Mucosa of descending colon (tissue), 3 donors: ENCODE data around the gene MFSD8. TPM values are rescaled to one million over a fixed set of nuclear protein-coding genes. Genes with fewer than 3 reads are reported as not detected.

Source experiments
- ATAC-seq: fragments of 200-7000 bp; cut with Tn5 transposase; one replicate; pipeline ENCODE4 v1.9.1; 2020; ENCODE audit warnings: mild to moderate bottlenecking, moderate library complexity
- DNase-seq, 3 donors: peaks; one replicate each; pipeline ENCODE4 v3.0.0-alpha.2; 2020
- H3K36me3 ChIP-seq: fragments of 200-600 bp; one replicate; pipeline ENCODE4 v1.8.0; 2021; ENCODE audit warnings: low read depth, mild to moderate bottlenecking
- H3K4me1 ChIP-seq: fragments of 200-600 bp; one replicate; pipeline ENCODE4 v1.8.0; 2021; ENCODE audit warnings: low read depth, mild to moderate bottlenecking
- H3K4me3 ChIP-seq: fragments of 200-600 bp; one replicate; pipeline ENCODE4 v1.8.0; 2021; ENCODE audit warnings: mild to moderate bottlenecking
- H3K9me3 ChIP-seq: fragments of 200-600 bp; one replicate; pipeline ENCODE4 v1.8.0; 2021; ENCODE audit warnings: mild to moderate bottlenecking
- intact Hi-C, 2 donors: fragments of 100-400 bp; cut with DNase I in 1 of 2; cut with micrococcal nuclease in 1 of 2; formaldehyde crosslinking; loops; one replicate each; pipeline versions ENCODE4 v1.11.0 to v1.11.1; 2022; cut with DNase I, micrococcal nuclease
- total RNA-seq, 3 donors: library from RNA; stranded (reverse); fragmentation: NEBNext Ultra II Directional in 2 of 3; extraction: Animal tissue kit (Norgen Biotek cat#: 25700) in 2 of 3; gene quantifications; one replicate each; pipeline versions ENCODE4 v1.2.1 to v1.2.4, GENCODE V29; 2021 to 2023
- TF ChIP-seq, protein P1 (sequence below): fragments of 200-600 bp; IDR thresholded peaks from one replicate; pipeline ENCODE4 v1.8.0; 2022; ENCODE audit warnings: antibody characterized with exemption, mild to moderate bottlenecking
- donor health status: DM: no; HTN: no; CAD: no; lungs with moderate emphysema.
- donor health status: DM: no; HTN: no; CAD: no.
- donor health status: DM: no; HTN: yes; CAD: no.

The MFSD8 gene
- total RNA-seq, 3 donors from 2014 or later = 24.6 to 30.6 (median 27.9) TPM

DNA sequence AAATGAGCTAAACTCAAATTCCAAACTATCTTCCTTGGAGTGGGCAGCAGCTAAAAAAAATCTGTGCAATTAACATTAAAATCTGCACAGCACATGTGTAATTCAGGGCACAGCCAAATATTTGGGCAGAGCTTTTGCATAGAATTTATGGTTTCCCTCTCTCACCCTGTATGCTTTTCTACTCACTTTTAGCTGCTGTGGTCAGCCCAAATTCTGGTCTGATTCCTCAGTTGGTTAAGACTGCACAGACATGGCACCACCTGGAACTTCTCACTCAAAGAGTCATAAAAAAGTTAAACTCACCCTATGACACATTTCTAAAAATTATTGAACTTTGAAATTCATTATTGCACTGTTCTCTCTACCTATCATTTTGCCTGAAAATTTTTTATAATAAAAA, 89.2 kb downstream of the MFSD8 start:
- Histone ChIP-seq H3K4me3 (no peak overlapping the region), H3K9me3 (no peaks in the 10 kb centered on the region), H3K36me3 (no peaks in the 10 kb centered on the region), H3K4me1 (no peaks in the 10 kb centered on the region)
- intact Hi-C loops = no loop called here
- TF ChIP-seq, protein P1, sequence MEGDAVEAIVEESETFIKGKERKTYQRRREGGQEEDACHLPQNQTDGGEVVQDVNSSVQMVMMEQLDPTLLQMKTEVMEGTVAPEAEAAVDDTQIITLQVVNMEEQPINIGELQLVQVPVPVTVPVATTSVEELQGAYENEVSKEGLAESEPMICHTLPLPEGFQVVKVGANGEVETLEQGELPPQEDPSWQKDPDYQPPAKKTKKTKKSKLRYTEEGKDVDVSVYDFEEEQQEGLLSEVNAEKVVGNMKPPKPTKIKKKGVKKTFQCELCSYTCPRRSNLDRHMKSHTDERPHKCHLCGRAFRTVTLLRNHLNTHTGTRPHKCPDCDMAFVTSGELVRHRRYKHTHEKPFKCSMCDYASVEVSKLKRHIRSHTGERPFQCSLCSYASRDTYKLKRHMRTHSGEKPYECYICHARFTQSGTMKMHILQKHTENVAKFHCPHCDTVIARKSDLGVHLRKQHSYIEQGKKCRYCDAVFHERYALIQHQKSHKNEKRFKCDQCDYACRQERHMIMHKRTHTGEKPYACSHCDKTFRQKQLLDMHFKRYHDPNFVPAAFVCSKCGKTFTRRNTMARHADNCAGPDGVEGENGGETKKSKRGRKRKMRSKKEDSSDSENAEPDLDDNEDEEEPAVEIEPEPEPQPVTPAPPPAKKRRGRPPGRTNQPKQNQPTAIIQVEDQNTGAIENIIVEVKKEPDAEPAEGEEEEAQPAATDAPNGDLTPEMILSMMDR = no peak
- DNase-seq (no peak), ATAC-seq (no peak)

DNA sequence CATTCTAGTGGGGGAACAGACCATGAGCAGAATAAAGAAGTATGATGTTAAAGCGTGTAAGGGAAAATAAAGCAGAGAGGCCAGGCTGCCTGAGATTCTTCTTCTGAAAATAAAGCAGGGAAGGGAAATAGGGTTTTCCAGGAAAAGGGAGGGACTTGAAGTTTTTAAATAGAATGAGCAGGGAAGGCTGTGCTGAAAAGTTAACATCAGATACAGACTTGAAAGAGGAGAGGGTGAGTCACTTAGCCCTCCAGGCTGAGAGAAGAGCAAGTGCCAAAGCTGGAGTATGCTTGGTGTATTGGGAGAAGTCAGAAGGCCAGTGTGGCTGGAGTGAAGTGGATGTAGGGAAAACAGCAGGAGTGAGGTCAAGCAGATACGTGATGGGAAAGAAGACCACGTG, 94.3 kb downstream of the MFSD8 start:
- DNase-seq = no peak
- intact Hi-C loops = no loop called here
- Histone ChIP-seq H3K4me3 (no peak overlapping the region), H3K4me1 (no peaks in the 10 kb centered on the region), H3K9me3 (no peaks in the 10 kb centered on the region), H3K36me3 (no peaks in the 10 kb centered on the region)
- no peak for ATAC-seq
- TF ChIP-seq, protein P1 = no peak

DNA sequence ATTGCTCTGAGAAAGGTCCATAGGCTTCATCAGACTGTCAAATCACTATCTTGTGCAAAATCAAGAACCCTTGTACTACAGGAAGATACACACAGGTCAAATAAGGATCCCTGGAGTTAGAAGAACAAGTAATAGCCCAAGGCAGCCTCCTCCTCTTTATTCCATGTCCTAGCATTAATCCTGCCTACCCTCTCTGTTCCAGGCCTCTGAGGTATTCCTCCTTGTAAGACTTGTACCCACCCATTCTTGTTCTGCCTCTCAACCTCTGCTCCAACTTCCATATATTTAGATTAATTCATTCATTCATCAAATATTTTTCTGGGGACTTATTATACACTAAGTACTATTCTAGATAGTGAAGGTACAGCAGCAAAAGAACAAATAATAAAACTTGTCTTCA, 94.7 kb downstream of the MFSD8 start:
- TF ChIP-seq, protein P1 = no peak
- intact Hi-C loops = no loop called here
- ATAC-seq = no peak

DNA sequence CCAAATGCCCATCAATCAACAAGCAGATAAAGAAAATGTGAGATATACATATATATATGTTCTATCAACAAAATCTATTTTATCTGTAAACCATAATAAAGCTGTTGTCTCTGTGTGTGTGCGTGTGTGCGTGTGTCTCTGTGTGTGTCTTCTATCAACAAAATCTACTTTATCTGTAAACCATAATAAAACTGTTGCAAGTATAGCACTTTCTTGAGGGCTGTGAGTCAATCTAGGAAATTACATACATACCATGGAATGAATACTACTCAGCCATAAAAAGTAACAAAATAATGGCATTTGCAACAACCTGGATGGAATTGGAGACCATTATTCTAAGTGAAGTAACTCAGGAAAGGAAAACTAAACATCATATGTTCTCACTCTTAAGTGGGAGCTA, 96.8 kb downstream of the MFSD8 start:
- ATAC-seq (no peak), DNase-seq (no peak)
- H3K4me1 ChIP-seq = no peaks in the 10 kb centered on the region
- H3K4me3 ChIP-seq = no peak overlapping the region
- no peaks in the 10 kb centered on the region for H3K36me3 ChIP-seq
- H3K9me3 ChIP-seq = no peaks in the 10 kb centered on the region
- TF ChIP-seq, protein P1 = no peak
- intact Hi-C loops = no loop called here

More for the DNA sequence above, 94.7 kb downstream of the MFSD8 start:
- DNase-seq = no peak
- H3K4me1 ChIP-seq = no peaks in the 10 kb centered on the region
- no peaks in the 10 kb centered on the region for H3K36me3 ChIP-seq
- H3K4me3 ChIP-seq = no peak overlapping the region
- H3K9me3 ChIP-seq = no peaks in the 10 kb centered on the region

Other genes with a start within 250 kb of the MFSD8 start
- not detected for gene SLC25A31, start 234.8 kb downstream of the MFSD8 start, total RNA-seq
- gene HSPA4L, start 182.9 kb downstream of the MFSD8 start, total RNA-seq = 10 to 100 TPM in 1 of 3 donors, 1 to 10 TPM in 2; 2.2 to 10.2 (median 3.6) TPM
- gene PLK4, start 84.3 kb downstream of the MFSD8 start, total RNA-seq = 1 to 10 TPM; 1.1 to 8.7 (median 4.7) TPM
- gene ABHD18, start 233 bp upstream of the MFSD8 start, total RNA-seq = 10 to 100 TPM; 15.2 to 24.2 (median 16.6) TPM
- 10 to 100 TPM; 25.9 to 30.2 (median 27.5) TPM for gene LARP1B, start 96.1 kb upstream of the MFSD8 start, total RNA-seq